Adrenal gland (tissue), 12 donors: ENCODE results near the gene FGF21. TPM values are rescaled to one million over a fixed set of nuclear protein-coding genes. Genes with fewer than 3 reads are reported as not detected.

Experiments used
- DNase-seq, 7 donors: peaks; one replicate each; pipeline ENCODE4 v3.0.0-alpha.2; 2019 to 2020
- H3K27ac ChIP-seq, 5 donors: fragments of 200-600 bp; sonication (generic) in 4 of 5; 1 replicate in 3 of 5; 2 replicates in 2 of 5; pipeline versions ENCODE4 v1.5.1 to v1.8.0; 2016 to 2020; ENCODE audit warnings: mild to moderate bottlenecking in 1 of 5
- H3K27me3 ChIP-seq: fragments of 200-600 bp; 2 replicates; pipeline ENCODE4 v1.8.0; 2021
- H3K36me3 ChIP-seq, 2 donors: fragments of 200-600 bp; replicated peaks in 1 of 2; 1 replicate in 1 of 2; 2 replicates in 1 of 2; pipeline versions ENCODE4 v1.5.1 to v1.8.0; 2018 to 2022
- H3K4me1 ChIP-seq, 2 donors: fragments of 200-600 bp; replicated peaks in 1 of 2; 1 replicate in 1 of 2; 2 replicates in 1 of 2; pipeline versions ENCODE4 v1.5.1 to v1.8.0; 2018 to 2021
- H3K4me3 ChIP-seq, 4 donors: fragments of 200-600 bp; sonication (generic) in 3 of 4; one replicate each; pipeline ENCODE4 v1.5.1; 2016 to 2018
- H3K9me3 ChIP-seq, 3 donors: fragments of 200-600 bp; sonication (generic) in 1 of 3; replicated peaks in 1 of 3; 1 replicate in 2 of 3; 2 replicates in 1 of 3; pipeline versions ENCODE4 v1.5.1 to v1.8.0; 2016 to 2021
- POLR2A ChIP-seq, 2 donors: fragments of 450-650 bp; IDR thresholded peaks; one replicate each; pipeline ENCODE4 v1.6.1; 2017; ENCODE audit warnings: antibody characterized with exemption in 2 of 2, mild to moderate bottlenecking in 2 of 2, moderate library complexity in 1 of 2
- WGBS, 4 donors: extraction: QIAGEN DNeasy Blood & Tissue Kit in 2 of 4; methylation state at CpG; one replicate each; pipeline versions ENCODE4 v1.1.5 to v1.1.7; 2013 to 2017; 5-methylcytosine and 5-hydroxymethylcytosine counted together
- intact Hi-C, 2 donors: fragments of 100-400 bp; cut with DNase I; formaldehyde crosslinking; loops; one replicate each; pipeline versions ENCODE4 v1.14.1 to v1.15.0; 2022 to 2023
- polyA plus RNA-seq, 3 donors: library from polyadenylated mRNA; stranded (reverse); fragments of 200-250 nt in 2 of 3; fragments of 350-450 nt in 1 of 3; fragmentation: Illumina TruSeq in 1 of 3; extraction: RNeasy Lipid Tissue Mini Kit (QIAGEN cat#74804) in 1 of 3; gene quantifications; one replicate each; pipeline ENCODE4 v1.2.3, GENCODE V29; 2013 to 2014
- total RNA-seq, 9 donors: library from RNA; depleted of rRNA in 4 of 9; stranded (reverse); fragments of >200 nt in 4 of 9; fragments of 120-200 nt in 1 of 9; fragmentation: NEBNext Ultra II Directional in 1 of 9; extraction: Animal tissue kit (Norgen Biotek cat#: 25700) in 1 of 9; gene quantifications; one replicate each; pipeline versions ENCODE4 v1.1.0 to v1.2.4, GENCODE V29; 2013 to 2023
- TF ChIP-seq, protein P1 (sequence below), 6 experiments: fragments of 450-650 bp in 4 of 6; fragments of 200-600 bp in 2 of 6; sonication (generic) in 1 of 6; IDR thresholded peaks; 1 replicate in 5 of 6; 2 replicates in 1 of 6; pipeline versions ENCODE4 v1.5.1 to v1.8.0; 2016 to 2021; ENCODE audit warnings: antibody characterized with exemption in 6 of 6, mild to moderate bottlenecking in 2 of 6, moderate library complexity in 1 of 6
- donor health status: healthy with polysubstance abuse.
- donor health status: Bipolar disorder and iron deficiency.
- donor health status: DM: yes; HTN: yes; CAD: no.
- donor health status: DM: no; HTN: no; CAD: no.
- donor health status: DM: no; HTN: no; CAD: no.
- donor health status: DM: yes; HTN: yes; CAD: no.

The FGF21 gene
- total and polyA plus RNA-seq, 12 donors: not detected

DNA sequence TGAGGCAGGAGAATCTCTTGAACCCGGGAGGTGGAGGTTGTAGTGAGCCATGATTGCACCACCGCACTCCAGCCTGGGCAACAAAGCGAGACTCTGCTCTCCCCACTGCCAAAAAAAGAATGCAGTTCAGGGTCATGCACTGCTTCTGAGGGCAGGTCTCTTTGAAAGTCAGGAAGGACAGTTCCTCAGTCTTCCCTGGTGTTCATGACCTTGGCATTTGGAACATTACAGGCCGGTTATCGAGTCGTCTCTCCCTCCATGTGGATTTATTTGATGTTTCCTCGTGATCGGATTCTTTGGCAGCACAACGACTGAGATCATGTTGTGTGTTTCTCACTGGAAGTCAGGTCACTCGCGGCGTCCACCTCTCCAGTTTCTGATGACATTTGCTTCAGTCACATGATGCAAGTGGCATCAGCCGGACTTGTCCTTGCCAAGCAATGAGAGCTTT, 17.2 kb downstream of the FGF21 start:
- Histone ChIP-seq H3K36me3 (no peaks in the 10 kb centered on the region), H3K27ac (peak overlapping the region; percentile 48 to 91 (median 90)), H3K4me3 (no peak overlapping the region), H3K9me3 (no peaks in the 10 kb centered on the region), H3K4me1 (peaks cover 15 to 22% of the 10 kb centered on the region in 2 donors), H3K27me3 (no peaks in the 10 kb centered on the region)
- intact Hi-C loops: no loop called here
- 25 to 54% (median 29%) methylated on average over 13 of the region's 13 CpGs for WGBS, 4 donors
- peak; percentile 87 to 98 (median 96) for DNase-seq
- TF ChIP-seq, protein P1, sequence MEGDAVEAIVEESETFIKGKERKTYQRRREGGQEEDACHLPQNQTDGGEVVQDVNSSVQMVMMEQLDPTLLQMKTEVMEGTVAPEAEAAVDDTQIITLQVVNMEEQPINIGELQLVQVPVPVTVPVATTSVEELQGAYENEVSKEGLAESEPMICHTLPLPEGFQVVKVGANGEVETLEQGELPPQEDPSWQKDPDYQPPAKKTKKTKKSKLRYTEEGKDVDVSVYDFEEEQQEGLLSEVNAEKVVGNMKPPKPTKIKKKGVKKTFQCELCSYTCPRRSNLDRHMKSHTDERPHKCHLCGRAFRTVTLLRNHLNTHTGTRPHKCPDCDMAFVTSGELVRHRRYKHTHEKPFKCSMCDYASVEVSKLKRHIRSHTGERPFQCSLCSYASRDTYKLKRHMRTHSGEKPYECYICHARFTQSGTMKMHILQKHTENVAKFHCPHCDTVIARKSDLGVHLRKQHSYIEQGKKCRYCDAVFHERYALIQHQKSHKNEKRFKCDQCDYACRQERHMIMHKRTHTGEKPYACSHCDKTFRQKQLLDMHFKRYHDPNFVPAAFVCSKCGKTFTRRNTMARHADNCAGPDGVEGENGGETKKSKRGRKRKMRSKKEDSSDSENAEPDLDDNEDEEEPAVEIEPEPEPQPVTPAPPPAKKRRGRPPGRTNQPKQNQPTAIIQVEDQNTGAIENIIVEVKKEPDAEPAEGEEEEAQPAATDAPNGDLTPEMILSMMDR (IDR thresholded peaks at IDR 0.05): no peak
- peak in 1 of 2 donors; percentile 50 for TF ChIP-seq POLR2A (IDR thresholded peaks at IDR 0.05)

DNA sequence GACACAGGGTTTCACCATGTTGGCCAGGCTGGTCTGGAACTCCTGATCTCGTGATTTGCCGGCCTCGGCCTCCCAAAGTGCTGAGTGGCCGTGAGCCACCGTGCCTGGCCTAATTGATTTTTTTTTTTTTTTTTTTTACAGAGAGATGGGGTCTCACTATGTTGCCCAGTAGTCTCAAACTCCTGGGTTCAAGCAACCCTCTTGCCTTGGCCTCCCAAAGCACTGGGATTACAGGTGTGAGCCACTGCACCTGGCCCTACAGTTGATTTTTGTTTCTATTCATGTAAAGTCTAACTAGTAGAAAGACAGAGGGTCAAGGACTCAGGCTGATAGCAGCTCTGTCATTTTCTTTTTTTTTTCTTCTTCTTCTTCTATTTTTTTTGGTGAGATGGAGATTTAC, 21.8 kb downstream of the FGF21 start:
- Histone ChIP-seq H3K9me3 (no peaks in the 10 kb centered on the region), H3K27ac (peak overlapping the region in 1 of 5 donors; percentile 19), H3K4me1 (peaks cover 22 to 29% of the 10 kb centered on the region in 2 donors), H3K27me3 (no peaks in the 10 kb centered on the region), H3K4me3 (no peak overlapping the region), H3K36me3 (no peaks in the 10 kb centered on the region)
- 42 to 59% (median 48%) methylated on average over 5 of the region's 5 CpGs for WGBS, 4 donors
- intact Hi-C loops: no loop called here
- DNase-seq: no peak
- no peak for TF ChIP-seq POLR2A (IDR thresholded peaks at IDR 0.05)
- TF ChIP-seq, protein P1 (IDR thresholded peaks at IDR 0.05): no peak

DNA sequence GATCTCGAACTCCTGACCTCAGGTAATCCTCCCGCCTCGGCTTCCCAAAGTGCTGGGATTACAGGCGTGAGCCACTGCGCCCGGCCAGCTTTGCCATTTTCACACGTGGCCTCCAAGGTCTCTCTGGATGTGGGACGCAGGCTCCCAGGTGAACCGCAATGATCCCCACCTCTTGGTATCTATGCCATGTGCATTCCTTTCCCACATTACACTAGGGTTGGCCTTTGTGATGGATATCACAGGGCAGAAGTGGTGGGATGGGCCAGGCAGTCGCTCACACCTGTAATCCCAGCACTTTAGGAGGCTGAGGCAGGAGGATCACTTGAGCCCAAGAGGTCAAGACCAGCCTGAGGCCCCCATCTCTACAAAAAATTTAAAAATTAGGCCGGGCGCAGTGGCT, 22.4 kb downstream of the FGF21 start:
- no peak for DNase-seq
- H3K9me3 ChIP-seq: no peaks in the 10 kb centered on the region
- H3K4me3 ChIP-seq: no peak overlapping the region
- intact Hi-C loops: no loop called here
- H3K27me3 ChIP-seq: no peaks in the 10 kb centered on the region
- no peak overlapping the region for H3K27ac ChIP-seq
- no peak for TF ChIP-seq POLR2A (IDR thresholded peaks at IDR 0.05)
- TF ChIP-seq, protein P1 (IDR thresholded peaks at IDR 0.05): no peak
- H3K36me3 ChIP-seq: no peaks in the 10 kb centered on the region
- WGBS, 4 donors: 83 to 90% (median 86%) methylated on average over 7 to 12 of the region's 12 CpGs
- peaks cover 22 to 25% of the 10 kb centered on the region in 2 donors for H3K4me1 ChIP-seq

DNA sequence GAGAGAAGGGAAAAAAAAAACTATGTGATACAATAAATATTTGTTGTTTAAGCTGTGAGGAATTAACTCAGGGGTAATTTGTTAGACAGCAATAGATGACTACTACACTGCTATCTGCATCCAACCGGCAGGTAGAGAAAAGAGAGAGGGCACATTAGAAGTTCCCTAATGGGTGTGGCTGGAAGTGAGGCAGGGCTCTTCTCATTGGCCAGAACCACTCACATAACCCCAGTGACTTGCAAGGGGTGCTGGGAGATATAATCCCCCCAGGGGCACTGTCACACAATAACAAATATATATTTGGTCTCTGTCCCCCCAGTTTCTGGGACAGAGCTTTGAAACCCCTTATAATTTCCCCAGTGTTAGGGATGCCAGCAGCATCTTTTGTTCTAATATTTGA, 24.3 kb downstream of the FGF21 start:
- Histone ChIP-seq H3K9me3 (no peaks in the 10 kb centered on the region), H3K36me3 (no peaks in the 10 kb centered on the region), H3K4me1 (peaks cover 14 to 17% of the 10 kb centered on the region in 2 donors), H3K27me3 (no peaks in the 10 kb centered on the region), H3K27ac (peak overlapping the region in 1 of 5 donors; percentile 30), H3K4me3 (no peak overlapping the region)
- no peak for DNase-seq
- intact Hi-C loops: loop anchor here in 1 of 2 donors (10.0 kb wide), 1 partner anchor 105 kb away; the partner anchor contains the start of gene NTN5
- WGBS, 4 donors: 43 to 65% (median 51%) methylated on average over 1 of the region's 1 CpG
- TF ChIP-seq POLR2A (IDR thresholded peaks at IDR 0.05): no peak
- TF ChIP-seq, protein P1 (IDR thresholded peaks at IDR 0.05): no peak
